ENCODE results near the gene AURKAIP1. TPM values are rescaled to one million over a fixed set of nuclear protein-coding genes. Genes with fewer than 3 reads are reported as not detected.

The AURKAIP1 gene
- total RNA-seq, 1 experiment from 2014 or later, result 196 TPM

GRCh38 chr1:1328254-1328653 is 46.8 kb downstream of the AURKAIP1 start:
- Histone ChIP-seq H3K79me1 (ENCODE audit: insufficient read depth, low read depth, low read length, poor library complexity, severe bottlenecking) (no peaks in the 10 kb centered on the region), H4K8ac (replicated peaks; ENCODE audit: insufficient read length, low read depth, low read length) (no peak overlapping the region), H4K5ac (ENCODE audit: insufficient read length, low read depth, low read length) (no peak overlapping the region), H3K18ac (ENCODE audit: insufficient read length, low read depth, low read length) (no peak overlapping the region), H3K14ac (ENCODE audit: insufficient read depth, low read length) (no peak overlapping the region), H3K4me1 (ENCODE audit: insufficient read depth, low read length) (no peaks in the 10 kb centered on the region), H3K4me2 (ENCODE audit: insufficient read depth, insufficient read length, low read length) (no peak overlapping the region), H3K9me3 (ENCODE audit: control insufficient read depth, low read depth, low read length) (no peaks in the 10 kb centered on the region), H3K56ac (ENCODE audit: insufficient read length, low read depth, low read length) (no peak overlapping the region), H3K4ac (ENCODE audit: low read depth, low read length) (no peak overlapping the region), H4K20me1 (ENCODE audit: control insufficient read depth, insufficient read depth, insufficient read length) (no peaks in the 10 kb centered on the region), H3K23ac (ENCODE audit: insufficient read length, low read depth, low read length) (no peak overlapping the region), H2AK5ac (ENCODE audit: insufficient read length, low read length) (no peak overlapping the region), H2BK12ac (ENCODE audit: insufficient read length, low read depth, low read length) (no peak overlapping the region), H4K91ac (ENCODE audit: insufficient read length, low read depth, low read length) (no peak overlapping the region), H3K27me3 (ENCODE audit: insufficient read depth, low read length) (no peaks in the 10 kb centered on the region), H2BK15ac (ENCODE audit: low read depth, low read length) (no peak overlapping the region), H3K9ac (ENCODE audit: extremely low read depth, insufficient read length, low read length) (no peak overlapping the region), H3T11ph (ENCODE audit: low read length) (no peak overlapping the region), H2BK120ac (ENCODE audit: low read depth, low read length, poor library complexity, severe bottlenecking) (no peak overlapping the region), H3K27ac (ENCODE audit: insufficient read length, low read depth, low read length) (no peak overlapping the region), H2BK5ac (ENCODE audit: insufficient read length, low read length) (no peak overlapping the region), H2BK20ac (ENCODE audit: low read depth, low read length, poor library complexity, severe bottlenecking) (no peak overlapping the region), H3K79me2 (ENCODE audit: insufficient read depth, low read length) (peaks cover 6% of the 10 kb centered on the region; the same call in 1 of the 2 replicates), H2AFZ (ENCODE audit: low read length) (no peak overlapping the region), H3K23me2 (ENCODE audit: insufficient read length, low read depth, low read length, poor library complexity, severe bottlenecking) (peaks cover 8% of the 10 kb centered on the region)
- Mint-ChIP-seq H3K4me1 (peaks cover 2 to 5% of the 10 kb centered on the region in 2 experiments), H3K36me3 (ENCODE audit: insufficient read depth in 1 of 3, low read depth in 3 of 3) (peaks cover 2 to 4% (median 4%) of the 10 kb centered on the region in 3 experiments; a peak in 4 of 7 replicates), H3K27ac (no peak overlapping the region), H3K4me3 (no peak overlapping the region), H3K9me3 (no peaks in the 10 kb centered on the region), H3K27me3 (ENCODE audit: low read depth) (peaks cover 1% of the 10 kb centered on the region; the same call in 1 of the 2 replicates)
- DNase-seq, result no peak
- WGBS (ENCODE audit: extremely low coverage, insufficient read length, low lambda C conversion rate), result no CpG with 5 or more reads among the region's 15 CpGs
- TF ChIP-seq, protein P1, sequence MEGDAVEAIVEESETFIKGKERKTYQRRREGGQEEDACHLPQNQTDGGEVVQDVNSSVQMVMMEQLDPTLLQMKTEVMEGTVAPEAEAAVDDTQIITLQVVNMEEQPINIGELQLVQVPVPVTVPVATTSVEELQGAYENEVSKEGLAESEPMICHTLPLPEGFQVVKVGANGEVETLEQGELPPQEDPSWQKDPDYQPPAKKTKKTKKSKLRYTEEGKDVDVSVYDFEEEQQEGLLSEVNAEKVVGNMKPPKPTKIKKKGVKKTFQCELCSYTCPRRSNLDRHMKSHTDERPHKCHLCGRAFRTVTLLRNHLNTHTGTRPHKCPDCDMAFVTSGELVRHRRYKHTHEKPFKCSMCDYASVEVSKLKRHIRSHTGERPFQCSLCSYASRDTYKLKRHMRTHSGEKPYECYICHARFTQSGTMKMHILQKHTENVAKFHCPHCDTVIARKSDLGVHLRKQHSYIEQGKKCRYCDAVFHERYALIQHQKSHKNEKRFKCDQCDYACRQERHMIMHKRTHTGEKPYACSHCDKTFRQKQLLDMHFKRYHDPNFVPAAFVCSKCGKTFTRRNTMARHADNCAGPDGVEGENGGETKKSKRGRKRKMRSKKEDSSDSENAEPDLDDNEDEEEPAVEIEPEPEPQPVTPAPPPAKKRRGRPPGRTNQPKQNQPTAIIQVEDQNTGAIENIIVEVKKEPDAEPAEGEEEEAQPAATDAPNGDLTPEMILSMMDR (conservative IDR thresholded peaks at IDR 0.05), result no peak

Data from H9 (cell line).